ENCODE results near the gene KRT80.

Gene KRT80

GRCh38 chr12:52188658-52189057 is 3.2 kb downstream of the KRT80 start:
- no peak for DNase-seq
- peaks cover 44% of the 10 kb centered on the region for H3K4me1 ChIP-seq
- no peaks in the 10 kb centered on the region for H3K9me3 ChIP-seq
- no peak overlapping the region for H3K4me3 ChIP-seq (ENCODE audit: low read depth, low read length)
- no peak for TF ChIP-seq CTCF (IDR thresholded peaks at IDR 0.05; ENCODE audit: low read depth, low read length)
- H3K27me3 ChIP-seq: no peaks in the 10 kb centered on the region
- no peaks in the 10 kb centered on the region for H3K36me3 ChIP-seq

- H3K4me3 ChIP-seq (ENCODE audit: low read depth, low read length): no peak overlapping the region
- H3K27me3 ChIP-seq: no peaks in the 10 kb centered on the region
- H3K36me3 ChIP-seq: no peaks in the 10 kb centered on the region
- TF ChIP-seq CTCF (IDR thresholded peaks at IDR 0.05; ENCODE audit: low read depth, low read length): no peak
- peaks cover 41% of the 10 kb centered on the region for H3K4me1 ChIP-seq
- H3K9me3 ChIP-seq: no peaks in the 10 kb centered on the region
- DNase-seq: no peak
Observed at GRCh38 chr12:52187640-52188039, 4.2 kb downstream of the KRT80 start.

- Histone ChIP-seq H3K4me3 (ENCODE audit: low read depth, low read length) (no peak overlapping the region), H3K9me3 (no peaks in the 10 kb centered on the region), H3K4me1 (peaks cover 41% of the 10 kb centered on the region), H3K36me3 (no peaks in the 10 kb centered on the region), H3K27me3 (no peaks in the 10 kb centered on the region)
- no peak for TF ChIP-seq CTCF (IDR thresholded peaks at IDR 0.05; ENCODE audit: low read depth, low read length)
- no peak for DNase-seq
Observed at GRCh38 chr12:52187206-52187605, 4.6 kb downstream of the KRT80 start.

GRCh38 chr12:52186118-52186840 is 5.5 kb downstream of the KRT80 start:
- no peak overlapping the region for H3K4me3 ChIP-seq (ENCODE audit: low read depth, low read length)
- H3K4me1 ChIP-seq: peaks cover 49% of the 10 kb centered on the region
- H3K36me3 ChIP-seq: no peaks in the 10 kb centered on the region
- no peak for TF ChIP-seq CTCF (IDR thresholded peaks at IDR 0.05; ENCODE audit: low read depth, low read length)
- H3K27me3 ChIP-seq: no peaks in the 10 kb centered on the region
- DNase-seq: no peak
- no peaks in the 10 kb centered on the region for H3K9me3 ChIP-seq

GRCh38 chr12:52185400-52185967 is 6.3 kb downstream of the KRT80 start:
- TF ChIP-seq CTCF (IDR thresholded peaks at IDR 0.05; ENCODE audit: low read depth, low read length): no peak
- Histone ChIP-seq H3K4me1 (peaks cover 52% of the 10 kb centered on the region), H3K4me3 (ENCODE audit: low read depth, low read length) (no peak overlapping the region)

GRCh38 chr12:52184813-52185212 is 7.0 kb downstream of the KRT80 start:
- peak; percentile 45 for DNase-seq
- no peak for TF ChIP-seq CTCF (IDR thresholded peaks at IDR 0.05; ENCODE audit: low read depth, low read length)
- H3K4me1 ChIP-seq: peaks cover 52% of the 10 kb centered on the region

More at GRCh38 chr12:52185400-52185967, 6.3 kb downstream of the KRT80 start:
- no peaks in the 10 kb centered on the region for H3K9me3 ChIP-seq
- H3K27me3 ChIP-seq: no peaks in the 10 kb centered on the region
- H3K36me3 ChIP-seq: no peaks in the 10 kb centered on the region
- no peak for DNase-seq

More at GRCh38 chr12:52184813-52185212, 7.0 kb downstream of the KRT80 start:
- Histone ChIP-seq H3K36me3 (no peaks in the 10 kb centered on the region), H3K27me3 (no peaks in the 10 kb centered on the region), H3K9me3 (no peaks in the 10 kb centered on the region), H3K4me3 (ENCODE audit: low read depth, low read length) (no peak overlapping the region)

Measured in BE2C (cell line).